WTC11 (cell line): ENCODE results near the gene NEK6. TPM values are rescaled to one million over a fixed set of nuclear protein-coding genes. Genes with fewer than 3 reads are reported as not detected.

Source experiments
- ATAC-seq: fragments of 200-7000 bp; cut with Tn5 transposase; 2 replicates; pipeline ENCODE4 v1.10.0; 2021; ENCODE audit warnings: mild to moderate bottlenecking, moderate library complexity
- CTCF ChIA-PET: fragments of 300-600 bp; sonication (Branson Sonifier 250); formaldehyde crosslinking; loops from one replicate; lab custom pipeline; 2021; ENCODE audit warnings: antibody characterized with exemption; lab: Charles Lee
- POLR2A ChIA-PET: fragments of 350-600 bp; sonication (Branson Sonifier 250); formaldehyde crosslinking; loops from one replicate; lab custom pipeline; 2021; ENCODE audit warnings: antibody characterized with exemption; lab: Charles Lee
- DNase-seq: peaks from one replicate; pipeline ENCODE4 v3.0.0; 2021; ENCODE audit warnings: low spot score
- H3K27ac Mint-ChIP-seq: 2 replicates; pipeline ENCODE4 v1.8.0; 2021; ENCODE audit warnings: mixed read lengths
- H3K27me3 Mint-ChIP-seq: 2 replicates; pipeline ENCODE4 v1.8.0; 2021; ENCODE audit warnings: low read depth, mild to moderate bottlenecking, moderate library complexity, mixed read lengths
- H3K36me3 Mint-ChIP-seq: 2 replicates; pipeline ENCODE4 v1.8.0; 2021; ENCODE audit warnings: mixed read lengths
- H3K4me1 Mint-ChIP-seq: 2 replicates; pipeline ENCODE4 v1.8.0; 2022; ENCODE audit warnings: mixed read lengths
- H3K4me3 Mint-ChIP-seq: 2 replicates; pipeline ENCODE4 v1.8.0; 2021; ENCODE audit warnings: mild to moderate bottlenecking, moderate library complexity, mixed read lengths
- H3K9me3 Mint-ChIP-seq: 2 replicates; pipeline ENCODE4 v1.8.0; 2021; ENCODE audit warnings: mixed read lengths
- AFF4 ChIP-seq: sonication (generic); formaldehyde crosslinking; IDR thresholded peaks from 2 replicates; pipeline ENCODE4 v1.8.1; 2023; ENCODE audit warnings: mild to moderate bottlenecking, missing genetic modification reagents, borderline replicate concordance
- AR ChIP-seq: fragments of 250-450 bp; sonication (Bioruptor Pico); IDR thresholded peaks from 2 replicates; pipeline ENCODE4 v1.9.0; 2021; ENCODE audit warnings: mild to moderate bottlenecking
- ATF2 ChIP-seq: sonication (generic); formaldehyde crosslinking; IDR thresholded peaks from 2 replicates; pipeline ENCODE4 v1.8.1; 2022; ENCODE audit warnings: low read depth, missing genetic modification reagents, borderline replicate concordance
- CBFB ChIP-seq: sonication (generic); formaldehyde crosslinking; IDR thresholded peaks from 2 replicates; pipeline ENCODE4 v1.8.1; 2022; ENCODE audit warnings: mild to moderate bottlenecking, low read depth, missing genetic modification reagents
- ELF4 ChIP-seq: sonication (generic); formaldehyde crosslinking; IDR thresholded peaks from 2 replicates; pipeline ENCODE4 v1.8.1; 2022; ENCODE audit warnings: low read depth, mild to moderate bottlenecking, moderate library complexity, missing genetic modification reagents
- ERG ChIP-seq: fragments of 250-450 bp; sonication (Bioruptor Pico); IDR thresholded peaks from 2 replicates; pipeline ENCODE4 v1.8.0; 2021; ENCODE audit warnings: mild to moderate bottlenecking
- ETV6 ChIP-seq: sonication (generic); formaldehyde crosslinking; IDR thresholded peaks from 2 replicates; pipeline ENCODE4 v1.8.1; 2022; ENCODE audit warnings: mild to moderate bottlenecking, missing genetic modification reagents
- GABPB1 ChIP-seq: sonication (generic); formaldehyde crosslinking; IDR thresholded peaks from 2 replicates; pipeline ENCODE4 v1.8.1; 2023; ENCODE audit warnings: mild to moderate bottlenecking, missing genetic modification reagents
- IRF2 ChIP-seq: sonication (generic); formaldehyde crosslinking; IDR thresholded peaks from 2 replicates; pipeline ENCODE4 v1.8.0; 2022; ENCODE audit warnings: low read depth, missing genetic modification reagents, borderline replicate concordance
- KAT7 ChIP-seq: sonication (generic); formaldehyde crosslinking; IDR thresholded peaks from 2 replicates; pipeline ENCODE4 v1.8.1; 2023; ENCODE audit warnings: missing genetic modification reagents, mild to moderate bottlenecking, borderline replicate concordance
- NR2C2 ChIP-seq: sonication (generic); formaldehyde crosslinking; IDR thresholded peaks from 2 replicates; pipeline ENCODE4 v1.8.0; 2022; ENCODE audit warnings: mild to moderate bottlenecking, missing genetic modification reagents
- SMAD3 ChIP-seq: sonication (generic); formaldehyde crosslinking; IDR thresholded peaks from 2 replicates; pipeline ENCODE4 v1.8.0; 2022; ENCODE audit warnings: missing genetic modification reagents, mild to moderate bottlenecking, borderline replicate concordance
- TEAD4 ChIP-seq: sonication (generic); formaldehyde crosslinking; IDR thresholded peaks from 2 replicates; pipeline ENCODE4 v1.8.0; 2022; ENCODE audit warnings: mild to moderate bottlenecking, missing genetic modification reagents
- TP53 ChIP-seq: sonication (generic); formaldehyde crosslinking; IDR thresholded peaks from 2 replicates; pipeline ENCODE4 v1.8.1; 2023; ENCODE audit warnings: mild to moderate bottlenecking, missing genetic modification reagents
- ZMAT4 ChIP-seq: fragments of 250-450 bp; sonication (Bioruptor Pico); IDR thresholded peaks from 2 replicates; pipeline ENCODE4 v1.9.0; 2021; ENCODE audit warnings: mild to moderate bottlenecking
- ZNF138 ChIP-seq: sonication (generic); formaldehyde crosslinking; conservative IDR thresholded peaks from 2 replicates; pipeline ENCODE4 v1.8.1; 2022; ENCODE audit warnings: mild to moderate bottlenecking, moderate library complexity, missing genetic modification reagents
- ZNF232 ChIP-seq: sonication (generic); formaldehyde crosslinking; IDR thresholded peaks from 2 replicates; pipeline ENCODE4 v1.8.0; 2022; ENCODE audit warnings: mild to moderate bottlenecking, missing genetic modification reagents
- ZNF263 ChIP-seq: sonication (generic); formaldehyde crosslinking; IDR thresholded peaks from 2 replicates; pipeline ENCODE4 v1.8.1; 2022; ENCODE audit warnings: low read depth, mild to moderate bottlenecking, moderate library complexity, missing genetic modification reagents
- ZNF532 ChIP-seq: fragments of 250-450 bp; sonication (Bioruptor Pico); IDR thresholded peaks from 2 replicates; pipeline ENCODE4 v1.9.0; 2021; ENCODE audit warnings: mild to moderate bottlenecking, borderline replicate concordance
- total RNA-seq: library from RNA; stranded (reverse); gene quantifications from 3 replicates; pipeline ENCODE4 v1.2.3, GENCODE V29; 2021

The NEK6 gene
- total RNA-seq, 1 experiment from 2014 or later: 23.0 TPM

- TF ChIP-seq ZNF232 (CRISPR knock-in tag) (no peak), TP53 (CRISPR knock-in tag) (no peak), GABPB1 (CRISPR knock-in tag) (no peak), ATF2 (no peak), ELF4 (CRISPR knock-in tag) (no peak), KAT7 (no peak), ZNF532 (CRISPR knock-in tag) (no peak), ZNF263 (CRISPR knock-in tag) (no peak), AFF4 (no peak), TEAD4 (CRISPR knock-in tag) (no peak), AR (CRISPR knock-in tag) (no peak), ERG (CRISPR knock-in tag) (no peak), ETV6 (CRISPR knock-in tag) (no peak), NR2C2 (no peak), CBFB (CRISPR knock-in tag) (no peak), ZNF138 (CRISPR knock-in tag) (no peak), ZMAT4 (CRISPR knock-in tag) (no peak), IRF2 (CRISPR knock-in tag) (no peak), SMAD3 (CRISPR knock-in tag) (no peak)
- TF ChIP-seq, all 79 proteins: peak for 0
- H3K27me3 Mint-ChIP-seq: no peaks in the 10 kb centered on the region
- DNase-seq (no peak), ATAC-seq (no peak)
- H3K36me3 Mint-ChIP-seq: no peaks in the 10 kb centered on the region
- H3K4me3 Mint-ChIP-seq: no peak overlapping the region
- POLR2A ChIA-PET: no interaction called here
- CTCF ChIA-PET: no interaction called here
- H3K27ac Mint-ChIP-seq: no peak overlapping the region
- H3K9me3 Mint-ChIP-seq: no peaks in the 10 kb centered on the region
- H3K4me1 Mint-ChIP-seq: 0 out of 2 replicates have a peak, but pooled peaks cover 3% of the 10 kb centered on the region
These were observed 41.1 kb upstream of the NEK6 start for GRCh38 chr9:124216474-124217176.
